Measurements from ENCODE around the gene F3.
"Not testable (repeated sequence)": the region's sequence is repeated elsewhere in the genome, so short reads cannot be mapped to it uniquely, and the experiment has no call there.

GRCh38 chr1:94570965-94571364 lies 29.4 kb upstream of the F3 start:
- TF ChIP-seq POLR2A (IDR thresholded peaks at IDR 0.05; ENCODE audit: low read length); GATA1 (IDR thresholded peaks at IDR 0.05; ENCODE audit: low read depth, low read length): not testable (repeated sequence)
